B cell (primary cell): ENCODE data around the gene PGBD5.

Experiments used
- EZH2 ChIP-seq: IDR thresholded peaks from 2 replicates; pipeline ENCODE4 v1.6.1; 2012; ENCODE audit warnings: borderline replicate concordance, low read depth, mild to moderate bottlenecking, moderate library complexity, low read length; ENCODE audit not compliant: insufficient read depth, poor library complexity, severe bottlenecking
- TF ChIP-seq, protein P1 (sequence below): fragments of 200-600 bp; IDR thresholded peaks from one replicate; pipeline ENCODE4 v1.8.0; 2022; ENCODE audit warnings: antibody characterized with exemption, mild to moderate bottlenecking

GRCh38 chr1:230421481-230421880 lies 4.7 kb downstream of the PGBD5 start:
- TF ChIP-seq, protein P1, sequence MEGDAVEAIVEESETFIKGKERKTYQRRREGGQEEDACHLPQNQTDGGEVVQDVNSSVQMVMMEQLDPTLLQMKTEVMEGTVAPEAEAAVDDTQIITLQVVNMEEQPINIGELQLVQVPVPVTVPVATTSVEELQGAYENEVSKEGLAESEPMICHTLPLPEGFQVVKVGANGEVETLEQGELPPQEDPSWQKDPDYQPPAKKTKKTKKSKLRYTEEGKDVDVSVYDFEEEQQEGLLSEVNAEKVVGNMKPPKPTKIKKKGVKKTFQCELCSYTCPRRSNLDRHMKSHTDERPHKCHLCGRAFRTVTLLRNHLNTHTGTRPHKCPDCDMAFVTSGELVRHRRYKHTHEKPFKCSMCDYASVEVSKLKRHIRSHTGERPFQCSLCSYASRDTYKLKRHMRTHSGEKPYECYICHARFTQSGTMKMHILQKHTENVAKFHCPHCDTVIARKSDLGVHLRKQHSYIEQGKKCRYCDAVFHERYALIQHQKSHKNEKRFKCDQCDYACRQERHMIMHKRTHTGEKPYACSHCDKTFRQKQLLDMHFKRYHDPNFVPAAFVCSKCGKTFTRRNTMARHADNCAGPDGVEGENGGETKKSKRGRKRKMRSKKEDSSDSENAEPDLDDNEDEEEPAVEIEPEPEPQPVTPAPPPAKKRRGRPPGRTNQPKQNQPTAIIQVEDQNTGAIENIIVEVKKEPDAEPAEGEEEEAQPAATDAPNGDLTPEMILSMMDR = no peak
- no peak for TF ChIP-seq EZH2
